ENCODE data around the gene NUP188.

DNA sequence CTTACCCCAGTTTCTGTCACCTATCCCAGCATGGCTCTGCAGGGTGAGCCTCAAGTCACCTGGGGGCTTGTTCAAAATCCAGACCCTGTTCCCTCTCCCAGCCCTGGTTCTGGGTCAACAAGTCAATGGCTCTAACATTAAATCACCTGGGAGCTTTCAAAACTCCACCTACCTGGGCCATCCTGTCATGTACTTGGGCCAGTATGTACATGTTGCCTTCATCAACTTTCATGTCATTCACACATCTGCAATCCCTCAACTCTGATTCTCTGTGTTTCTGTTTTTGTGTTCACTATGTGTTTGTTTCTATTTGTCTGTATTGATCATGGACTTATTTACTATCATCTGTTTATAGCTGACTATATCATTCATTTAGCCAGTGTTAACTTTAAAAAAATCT, 82.7 kb downstream of the NUP188 start:
- TF ChIP-seq, protein P1, sequence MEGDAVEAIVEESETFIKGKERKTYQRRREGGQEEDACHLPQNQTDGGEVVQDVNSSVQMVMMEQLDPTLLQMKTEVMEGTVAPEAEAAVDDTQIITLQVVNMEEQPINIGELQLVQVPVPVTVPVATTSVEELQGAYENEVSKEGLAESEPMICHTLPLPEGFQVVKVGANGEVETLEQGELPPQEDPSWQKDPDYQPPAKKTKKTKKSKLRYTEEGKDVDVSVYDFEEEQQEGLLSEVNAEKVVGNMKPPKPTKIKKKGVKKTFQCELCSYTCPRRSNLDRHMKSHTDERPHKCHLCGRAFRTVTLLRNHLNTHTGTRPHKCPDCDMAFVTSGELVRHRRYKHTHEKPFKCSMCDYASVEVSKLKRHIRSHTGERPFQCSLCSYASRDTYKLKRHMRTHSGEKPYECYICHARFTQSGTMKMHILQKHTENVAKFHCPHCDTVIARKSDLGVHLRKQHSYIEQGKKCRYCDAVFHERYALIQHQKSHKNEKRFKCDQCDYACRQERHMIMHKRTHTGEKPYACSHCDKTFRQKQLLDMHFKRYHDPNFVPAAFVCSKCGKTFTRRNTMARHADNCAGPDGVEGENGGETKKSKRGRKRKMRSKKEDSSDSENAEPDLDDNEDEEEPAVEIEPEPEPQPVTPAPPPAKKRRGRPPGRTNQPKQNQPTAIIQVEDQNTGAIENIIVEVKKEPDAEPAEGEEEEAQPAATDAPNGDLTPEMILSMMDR (IDR thresholded peaks at IDR 0.05; ENCODE audit: poor library complexity, severe bottlenecking), result no peak
- TF ChIP-seq POLR2AphosphoS5 (IDR thresholded peaks at IDR 0.05) (no peak), EZH2 (IDR thresholded peaks at IDR 0.05; ENCODE audit: borderline replicate concordance, insufficient read depth, low read length, poor library complexity, severe bottlenecking) (no peak)
- TF ChIP-seq, protein P2, sequence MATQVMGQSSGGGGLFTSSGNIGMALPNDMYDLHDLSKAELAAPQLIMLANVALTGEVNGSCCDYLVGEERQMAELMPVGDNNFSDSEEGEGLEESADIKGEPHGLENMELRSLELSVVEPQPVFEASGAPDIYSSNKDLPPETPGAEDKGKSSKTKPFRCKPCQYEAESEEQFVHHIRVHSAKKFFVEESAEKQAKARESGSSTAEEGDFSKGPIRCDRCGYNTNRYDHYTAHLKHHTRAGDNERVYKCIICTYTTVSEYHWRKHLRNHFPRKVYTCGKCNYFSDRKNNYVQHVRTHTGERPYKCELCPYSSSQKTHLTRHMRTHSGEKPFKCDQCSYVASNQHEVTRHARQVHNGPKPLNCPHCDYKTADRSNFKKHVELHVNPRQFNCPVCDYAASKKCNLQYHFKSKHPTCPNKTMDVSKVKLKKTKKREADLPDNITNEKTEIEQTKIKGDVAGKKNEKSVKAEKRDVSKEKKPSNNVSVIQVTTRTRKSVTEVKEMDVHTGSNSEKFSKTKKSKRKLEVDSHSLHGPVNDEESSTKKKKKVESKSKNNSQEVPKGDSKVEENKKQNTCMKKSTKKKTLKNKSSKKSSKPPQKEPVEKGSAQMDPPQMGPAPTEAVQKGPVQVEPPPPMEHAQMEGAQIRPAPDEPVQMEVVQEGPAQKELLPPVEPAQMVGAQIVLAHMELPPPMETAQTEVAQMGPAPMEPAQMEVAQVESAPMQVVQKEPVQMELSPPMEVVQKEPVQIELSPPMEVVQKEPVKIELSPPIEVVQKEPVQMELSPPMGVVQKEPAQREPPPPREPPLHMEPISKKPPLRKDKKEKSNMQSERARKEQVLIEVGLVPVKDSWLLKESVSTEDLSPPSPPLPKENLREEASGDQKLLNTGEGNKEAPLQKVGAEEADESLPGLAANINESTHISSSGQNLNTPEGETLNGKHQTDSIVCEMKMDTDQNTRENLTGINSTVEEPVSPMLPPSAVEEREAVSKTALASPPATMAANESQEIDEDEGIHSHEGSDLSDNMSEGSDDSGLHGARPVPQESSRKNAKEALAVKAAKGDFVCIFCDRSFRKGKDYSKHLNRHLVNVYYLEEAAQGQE (IDR thresholded peaks at IDR 0.05; ENCODE audit: borderline replicate concordance), result no peak
